ENCODE data around the gene GPALPP1.

GRCh38 chr13:45055902-45056648, 66.7 kb downstream of the GPALPP1 start:
- no peak for TF ChIP-seq POLR2A (IDR thresholded peaks at IDR 0.05; ENCODE audit: low read length)
- no peak for TF ChIP-seq GATA1 (IDR thresholded peaks at IDR 0.05; ENCODE audit: low read depth, low read length)
